ENCODE results near the gene ZNF423.

DNA sequence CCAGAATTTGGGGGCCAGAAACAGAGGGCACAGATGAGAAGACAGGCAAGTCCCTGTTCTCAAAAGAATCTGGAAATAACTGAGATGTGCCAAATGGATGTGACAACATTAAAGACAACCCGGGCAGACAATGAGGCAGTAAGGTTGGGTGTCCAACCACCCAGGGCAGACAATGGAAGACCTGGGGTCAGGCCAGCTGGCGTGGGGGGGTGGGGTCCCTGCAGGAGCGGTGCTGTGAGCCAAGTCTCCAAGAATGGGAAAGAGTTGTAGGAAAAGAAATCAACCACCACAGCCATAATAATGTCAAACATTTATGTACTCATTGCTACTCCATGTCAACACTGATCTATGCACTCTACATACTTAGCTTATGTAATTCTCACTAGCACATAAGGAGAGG is 279.0 kb downstream of the ZNF423 start:
- TF ChIP-seq, protein P1, sequence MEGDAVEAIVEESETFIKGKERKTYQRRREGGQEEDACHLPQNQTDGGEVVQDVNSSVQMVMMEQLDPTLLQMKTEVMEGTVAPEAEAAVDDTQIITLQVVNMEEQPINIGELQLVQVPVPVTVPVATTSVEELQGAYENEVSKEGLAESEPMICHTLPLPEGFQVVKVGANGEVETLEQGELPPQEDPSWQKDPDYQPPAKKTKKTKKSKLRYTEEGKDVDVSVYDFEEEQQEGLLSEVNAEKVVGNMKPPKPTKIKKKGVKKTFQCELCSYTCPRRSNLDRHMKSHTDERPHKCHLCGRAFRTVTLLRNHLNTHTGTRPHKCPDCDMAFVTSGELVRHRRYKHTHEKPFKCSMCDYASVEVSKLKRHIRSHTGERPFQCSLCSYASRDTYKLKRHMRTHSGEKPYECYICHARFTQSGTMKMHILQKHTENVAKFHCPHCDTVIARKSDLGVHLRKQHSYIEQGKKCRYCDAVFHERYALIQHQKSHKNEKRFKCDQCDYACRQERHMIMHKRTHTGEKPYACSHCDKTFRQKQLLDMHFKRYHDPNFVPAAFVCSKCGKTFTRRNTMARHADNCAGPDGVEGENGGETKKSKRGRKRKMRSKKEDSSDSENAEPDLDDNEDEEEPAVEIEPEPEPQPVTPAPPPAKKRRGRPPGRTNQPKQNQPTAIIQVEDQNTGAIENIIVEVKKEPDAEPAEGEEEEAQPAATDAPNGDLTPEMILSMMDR (IDR thresholded peaks at IDR 0.05), result no peak
- TF ChIP-seq POLR2A (IDR thresholded peaks at IDR 0.05), result no peak

Measured in lower leg skin (tissue), 3 donors.